ENCODE data around the gene STIM2.

DNA sequence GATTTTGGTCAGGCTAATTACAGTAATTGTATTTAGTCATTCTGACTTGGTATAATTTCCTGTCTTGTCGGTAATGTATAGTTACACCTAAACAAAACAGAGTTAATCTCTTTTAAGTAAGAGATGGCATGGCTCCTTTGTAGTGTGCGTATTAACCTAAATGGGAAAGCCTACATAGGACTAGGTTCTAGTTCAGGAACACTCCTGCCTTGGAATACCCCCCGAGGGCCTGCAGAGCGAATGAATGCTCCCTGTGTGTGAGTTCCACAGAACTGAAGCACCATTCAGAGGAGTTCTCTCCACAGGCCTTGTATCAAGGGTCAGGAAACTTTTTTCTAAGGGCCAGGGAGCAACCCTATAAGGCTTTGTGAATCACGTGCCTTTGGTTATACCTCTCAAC, 44.9 kb upstream of the STIM2 start:
- TF ChIP-seq, protein P1, sequence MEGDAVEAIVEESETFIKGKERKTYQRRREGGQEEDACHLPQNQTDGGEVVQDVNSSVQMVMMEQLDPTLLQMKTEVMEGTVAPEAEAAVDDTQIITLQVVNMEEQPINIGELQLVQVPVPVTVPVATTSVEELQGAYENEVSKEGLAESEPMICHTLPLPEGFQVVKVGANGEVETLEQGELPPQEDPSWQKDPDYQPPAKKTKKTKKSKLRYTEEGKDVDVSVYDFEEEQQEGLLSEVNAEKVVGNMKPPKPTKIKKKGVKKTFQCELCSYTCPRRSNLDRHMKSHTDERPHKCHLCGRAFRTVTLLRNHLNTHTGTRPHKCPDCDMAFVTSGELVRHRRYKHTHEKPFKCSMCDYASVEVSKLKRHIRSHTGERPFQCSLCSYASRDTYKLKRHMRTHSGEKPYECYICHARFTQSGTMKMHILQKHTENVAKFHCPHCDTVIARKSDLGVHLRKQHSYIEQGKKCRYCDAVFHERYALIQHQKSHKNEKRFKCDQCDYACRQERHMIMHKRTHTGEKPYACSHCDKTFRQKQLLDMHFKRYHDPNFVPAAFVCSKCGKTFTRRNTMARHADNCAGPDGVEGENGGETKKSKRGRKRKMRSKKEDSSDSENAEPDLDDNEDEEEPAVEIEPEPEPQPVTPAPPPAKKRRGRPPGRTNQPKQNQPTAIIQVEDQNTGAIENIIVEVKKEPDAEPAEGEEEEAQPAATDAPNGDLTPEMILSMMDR (IDR thresholded peaks at IDR 0.05), result no peak
- TF ChIP-seq POLR2AphosphoS5 (IDR thresholded peaks at IDR 0.05; ENCODE audit: low read depth, low read length) (no peak), SIN3A (IDR thresholded peaks at IDR 0.05; ENCODE audit: borderline replicate concordance, insufficient read depth, low read depth, low read length) (no peak), TCF7L2 (IDR thresholded peaks at IDR 0.05; ENCODE audit: low read depth, low read length) (no peak)
- TF ChIP-seq, protein P2, sequence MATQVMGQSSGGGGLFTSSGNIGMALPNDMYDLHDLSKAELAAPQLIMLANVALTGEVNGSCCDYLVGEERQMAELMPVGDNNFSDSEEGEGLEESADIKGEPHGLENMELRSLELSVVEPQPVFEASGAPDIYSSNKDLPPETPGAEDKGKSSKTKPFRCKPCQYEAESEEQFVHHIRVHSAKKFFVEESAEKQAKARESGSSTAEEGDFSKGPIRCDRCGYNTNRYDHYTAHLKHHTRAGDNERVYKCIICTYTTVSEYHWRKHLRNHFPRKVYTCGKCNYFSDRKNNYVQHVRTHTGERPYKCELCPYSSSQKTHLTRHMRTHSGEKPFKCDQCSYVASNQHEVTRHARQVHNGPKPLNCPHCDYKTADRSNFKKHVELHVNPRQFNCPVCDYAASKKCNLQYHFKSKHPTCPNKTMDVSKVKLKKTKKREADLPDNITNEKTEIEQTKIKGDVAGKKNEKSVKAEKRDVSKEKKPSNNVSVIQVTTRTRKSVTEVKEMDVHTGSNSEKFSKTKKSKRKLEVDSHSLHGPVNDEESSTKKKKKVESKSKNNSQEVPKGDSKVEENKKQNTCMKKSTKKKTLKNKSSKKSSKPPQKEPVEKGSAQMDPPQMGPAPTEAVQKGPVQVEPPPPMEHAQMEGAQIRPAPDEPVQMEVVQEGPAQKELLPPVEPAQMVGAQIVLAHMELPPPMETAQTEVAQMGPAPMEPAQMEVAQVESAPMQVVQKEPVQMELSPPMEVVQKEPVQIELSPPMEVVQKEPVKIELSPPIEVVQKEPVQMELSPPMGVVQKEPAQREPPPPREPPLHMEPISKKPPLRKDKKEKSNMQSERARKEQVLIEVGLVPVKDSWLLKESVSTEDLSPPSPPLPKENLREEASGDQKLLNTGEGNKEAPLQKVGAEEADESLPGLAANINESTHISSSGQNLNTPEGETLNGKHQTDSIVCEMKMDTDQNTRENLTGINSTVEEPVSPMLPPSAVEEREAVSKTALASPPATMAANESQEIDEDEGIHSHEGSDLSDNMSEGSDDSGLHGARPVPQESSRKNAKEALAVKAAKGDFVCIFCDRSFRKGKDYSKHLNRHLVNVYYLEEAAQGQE (IDR thresholded peaks at IDR 0.05; ENCODE audit: insufficient read depth in 1 of 2, low read depth in 2 of 2, low read length in 1 of 2), result no peak

Data from Panc1 (cell line).